PFSK-1 (cell line): ENCODE results near the gene PTP4A2. TPM values are rescaled to one million over a fixed set of nuclear protein-coding genes. Genes with fewer than 3 reads are reported as not detected.

ENCODE experiments used
- FOXP2 ChIP-seq: optimal IDR thresholded peaks from 2 replicates; pipeline ENCODE3; 2011; ENCODE audit warnings: borderline replicate concordance, control low read depth, inconsistent platforms; ENCODE audit not compliant: insufficient read depth; ENCODE audit errors: extremely low read length, extremely low read depth
- POLR2AphosphoS5 ChIP-seq: IDR thresholded peaks from 2 replicates; pipeline ENCODE4 v1.6.1; 2012; ENCODE audit warnings: low read depth, mild to moderate bottlenecking, control low read depth, low read length, moderate library complexity
- REST ChIP-seq, 2 experiments: IDR thresholded peaks; 2 replicates each; pipeline versions ENCODE4 v1.6.1 to v1.8.0; 2011 to 2012; ENCODE audit warnings: low read depth in 2 of 2, low read length in 2 of 2, control low read depth in 1 of 2, inconsistent platforms in 1 of 2, mild to moderate bottlenecking in 1 of 2, moderate library complexity in 1 of 2; ENCODE audit not compliant: insufficient read depth in 1 of 2
- SIN3A ChIP-seq: IDR thresholded peaks from 2 replicates; pipeline ENCODE4 v1.6.1; 2012; ENCODE audit warnings: mild to moderate bottlenecking, low read length, moderate library complexity, borderline replicate concordance; ENCODE audit not compliant: insufficient read depth
- TAF1 ChIP-seq: IDR thresholded peaks from 2 replicates; pipeline ENCODE4 v1.6.1; 2012; ENCODE audit warnings: low read length, control low read depth, borderline replicate concordance; ENCODE audit not compliant: insufficient read depth
- polyA plus RNA-seq: library from polyadenylated mRNA; unstranded; fragments of >200 nt; gene quantifications from one replicate; pipeline ENCODE4 v1.2.1, GENCODE V29; 2012; ENCODE audit warnings: low read depth, missing spikeins; ENCODE audit not compliant: insufficient read length

The PTP4A2 gene
- 121 TPM for polyA plus RNA-seq

GRCh38 chr1:31938184-31938975 is at the start of gene PTP4A2:
Gene PTP4A2 (minus strand): TSS chr1:31938368. CDS start chr1:31919065, 19,303 bp downstream.
- peak; percentile 95 for TF ChIP-seq FOXP2
- TF ChIP-seq SIN3A = no peak
- 0 out of 2 replicates have a peak, but pooled peaks have one; percentile 21 for TF ChIP-seq TAF1
- no peak for TF ChIP-seq POLR2AphosphoS5
- TF ChIP-seq REST (IDR thresholded peaks at IDR 0.05; ENCODE audit: insufficient read depth in 1 of 2, low read depth in 2 of 2, low read length in 2 of 2) = 0 out of 4 replicates have a peak, but pooled peaks have one; percentile 5 to 6

- TF ChIP-seq TAF1 (no peak), SIN3A (no peak), FOXP2 (no peak), REST (IDR thresholded peaks at IDR 0.05; ENCODE audit: insufficient read depth in 1 of 2, low read depth in 2 of 2, low read length in 2 of 2) (no peak), POLR2AphosphoS5 (no peak)
Observed at GRCh38 chr1:31987135-31987619, 49.0 kb upstream of the PTP4A2 start.

- TF ChIP-seq REST (IDR thresholded peaks at IDR 0.05; ENCODE audit: insufficient read depth in 1 of 2, low read depth in 2 of 2, low read length in 2 of 2) = no peak
- TF ChIP-seq TAF1 = no peak
- TF ChIP-seq POLR2AphosphoS5 = no peak
- no peak for TF ChIP-seq FOXP2
- TF ChIP-seq SIN3A = no peak
Observed at GRCh38 chr1:31985430-31985829, 47.3 kb upstream of the PTP4A2 start.

- no peak for TF ChIP-seq SIN3A
- no peak for TF ChIP-seq FOXP2
- TF ChIP-seq POLR2AphosphoS5 = no peak
Observed at GRCh38 chr1:31984419-31985347, 46.5 kb upstream of the PTP4A2 start.

GRCh38 chr1:31981972-31982371 is 43.8 kb upstream of the PTP4A2 start:
- TF ChIP-seq POLR2AphosphoS5 (no peak), SIN3A (no peak), REST (IDR thresholded peaks at IDR 0.05; ENCODE audit: insufficient read depth in 1 of 2, low read depth in 2 of 2, low read length in 2 of 2) (no peak), TAF1 (no peak), FOXP2 (no peak)
